Activated T-cell treated with anti-CD3 and anti-CD28 coated beads for 24 hours (primary cell): Measurements from ENCODE around the gene ELP2.
"Not testable (repeated sequence)": the region's sequence is repeated elsewhere in the genome, so short reads cannot be mapped to it uniquely, and the experiment has no call there.

Experiments
- DNase-seq: peaks from one replicate; pipeline ENCODE4 v3.0.0-alpha.2; 2020; ENCODE audit warnings: low read depth

The ELP2 gene

GRCh38 chr18:36129300-36130038 is at the start of gene ELP2, which contains the start of gene SLC39A6:
Gene ELP2 (plus strand): TSS chr18:36129899. CDS start chr18:36129934, 35 bp downstream.
Gene SLC39A6 (minus strand): TSS chr18:36129340. CDS start chr18:36127007, 2,333 bp downstream.
- peak; percentile 91 for DNase-seq

- not testable (repeated sequence) for DNase-seq
Measured at GRCh38 chr18:36081118-36081517, 48.6 kb upstream of the ELP2 start.

- no peak for DNase-seq
Measured at GRCh38 chr18:36083729-36084128, 46.0 kb upstream of the ELP2 start.

GRCh38 chr18:36085195-36085594 is 44.5 kb upstream of the ELP2 start:
- no peak for DNase-seq

GRCh38 chr18:36086186-36086585 is 43.5 kb upstream of the ELP2 start:
- DNase-seq: no peak

- no peak for DNase-seq
Measured at GRCh38 chr18:36088256-36088655, 41.4 kb upstream of the ELP2 start.

- no peak for DNase-seq
Measured at GRCh38 chr18:36089001-36089400, 40.7 kb upstream of the ELP2 start.

- not testable (repeated sequence) for DNase-seq
Measured at GRCh38 chr18:36092116-36092515, 37.6 kb upstream of the ELP2 start.

GRCh38 chr18:36094431-36094830 is 35.3 kb upstream of the ELP2 start:
- no peak for DNase-seq

GRCh38 chr18:36095936-36096519 is 33.7 kb upstream of the ELP2 start:
- DNase-seq: no peak

GRCh38 chr18:36096955-36097354 is 32.7 kb upstream of the ELP2 start:
- no peak for DNase-seq

GRCh38 chr18:36099311-36099710 is 30.4 kb upstream of the ELP2 start:
- DNase-seq: no peak

- no peak for DNase-seq
Measured at GRCh38 chr18:36101943-36102342, 27.8 kb upstream of the ELP2 start.

- no peak for DNase-seq
Measured at GRCh38 chr18:36104749-36105148, 24.9 kb upstream of the ELP2 start.

- DNase-seq: no peak
Measured at GRCh38 chr18:36107477-36107876, 22.2 kb upstream of the ELP2 start.

GRCh38 chr18:36108196-36108595 is 21.5 kb upstream of the ELP2 start:
- no peak for DNase-seq

- no peak for DNase-seq
Measured at GRCh38 chr18:36108601-36109000, 21.1 kb upstream of the ELP2 start.

- DNase-seq: no peak
Measured at GRCh38 chr18:36109737-36110136, 20.0 kb upstream of the ELP2 start.

- no peak for DNase-seq
Measured at GRCh38 chr18:36112302-36112701, 17.4 kb upstream of the ELP2 start.

- DNase-seq: no peak
Measured at GRCh38 chr18:36114251-36114650, 15.4 kb upstream of the ELP2 start.

- no peak for DNase-seq
Measured at GRCh38 chr18:36114738-36115137, 15.0 kb upstream of the ELP2 start.

- not testable (repeated sequence) for DNase-seq
Measured at GRCh38 chr18:36116771-36117170, 12.9 kb upstream of the ELP2 start.

- no peak for DNase-seq
Measured at GRCh38 chr18:36120297-36120696, 9.4 kb upstream of the ELP2 start.

GRCh38 chr18:36124841-36125240 is 4.9 kb upstream of the ELP2 start:
- DNase-seq: no peak
